Superior temporal gyrus (tissue), 1 donor: ENCODE data around the gene SLC44A2.
A peak's percentile ranks its signal among the peaks of the same experiment; 100 is the strongest.

Experiments
- DNase-seq: peaks from one replicate; pipeline ENCODE4 v3.0.0-alpha.2; 2016; ENCODE audit errors: extremely low spot score

SLC44A2 gene

DNA sequence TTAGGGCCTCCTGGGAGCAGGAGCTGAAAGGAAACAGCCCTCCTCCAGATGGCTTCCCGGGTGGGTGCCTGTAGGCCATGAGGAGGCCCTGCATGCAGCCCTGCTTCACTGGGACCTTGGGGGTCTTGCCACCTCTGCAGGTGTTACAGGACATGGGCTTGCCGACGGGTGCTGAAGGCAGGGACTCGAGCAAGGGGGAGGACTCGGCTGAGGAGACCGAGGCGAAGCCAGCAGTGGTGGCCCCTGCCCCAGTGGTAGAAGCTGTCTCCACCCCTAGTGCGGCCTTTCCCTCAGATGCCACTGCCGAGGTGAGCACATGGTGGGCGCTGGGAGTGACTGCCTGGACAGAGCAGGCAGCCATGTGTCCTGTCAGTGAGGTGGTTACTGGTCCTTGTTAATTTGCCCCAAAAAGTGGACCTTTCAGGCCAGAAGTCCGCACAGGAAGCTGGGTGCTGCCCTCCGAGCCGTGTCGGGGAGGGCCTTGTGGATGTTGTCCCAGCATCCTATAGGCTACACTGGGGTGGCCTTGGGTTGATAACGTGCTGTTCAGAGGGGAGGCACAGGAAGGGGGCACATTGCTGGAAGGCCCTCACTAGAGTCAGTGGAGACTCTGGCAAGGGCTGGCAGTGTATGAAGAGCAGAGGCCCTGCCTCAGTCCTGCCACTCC is 57.2 kb downstream of the SLC44A2 start:
- no peak for DNase-seq

GRCh38 chr19:10683064-10683426 is 57.7 kb downstream of the SLC44A2 start:
- DNase-seq: no peak

DNA sequence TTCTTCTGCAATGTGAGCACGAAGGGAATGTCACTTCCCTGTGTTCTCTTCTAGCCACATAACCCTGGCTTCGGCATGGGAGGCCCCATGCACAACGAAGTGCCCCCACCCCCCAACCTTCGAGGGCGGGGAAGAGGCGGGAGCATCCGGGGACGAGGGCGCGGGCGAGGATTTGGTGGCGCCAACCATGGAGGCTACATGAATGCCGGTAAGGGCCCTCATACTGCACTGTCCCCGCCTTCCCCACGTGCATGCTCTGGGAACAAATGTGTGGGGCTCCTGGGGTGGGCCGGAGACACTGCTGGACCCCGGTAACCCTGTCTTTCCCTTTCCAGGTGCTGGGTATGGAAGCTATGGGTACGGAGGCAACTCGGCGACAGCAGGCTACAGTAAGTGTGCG is 58.2 kb downstream of the SLC44A2 start:
- no peak for DNase-seq

DNA sequence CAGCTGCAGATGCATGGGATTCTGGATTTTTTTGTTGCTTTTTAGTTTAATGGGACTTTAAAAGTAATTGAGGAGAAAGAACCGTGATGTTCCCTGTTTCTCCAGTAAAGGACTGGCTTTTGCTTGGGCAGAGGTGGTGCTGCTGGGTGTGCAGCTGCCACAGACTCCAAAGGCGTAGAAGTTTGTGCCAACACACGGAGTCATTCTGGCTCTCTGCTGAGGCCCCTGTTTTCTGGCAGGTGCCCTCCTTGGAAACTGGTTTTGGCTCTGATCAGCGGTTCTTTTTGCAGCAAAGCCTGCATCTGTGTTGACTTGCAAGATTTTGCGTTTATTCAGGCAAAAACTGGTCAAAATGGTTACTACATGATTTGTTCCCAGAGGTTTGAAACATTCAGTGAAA is 59.9 kb downstream of the SLC44A2 start:
- no peak for DNase-seq

DNA sequence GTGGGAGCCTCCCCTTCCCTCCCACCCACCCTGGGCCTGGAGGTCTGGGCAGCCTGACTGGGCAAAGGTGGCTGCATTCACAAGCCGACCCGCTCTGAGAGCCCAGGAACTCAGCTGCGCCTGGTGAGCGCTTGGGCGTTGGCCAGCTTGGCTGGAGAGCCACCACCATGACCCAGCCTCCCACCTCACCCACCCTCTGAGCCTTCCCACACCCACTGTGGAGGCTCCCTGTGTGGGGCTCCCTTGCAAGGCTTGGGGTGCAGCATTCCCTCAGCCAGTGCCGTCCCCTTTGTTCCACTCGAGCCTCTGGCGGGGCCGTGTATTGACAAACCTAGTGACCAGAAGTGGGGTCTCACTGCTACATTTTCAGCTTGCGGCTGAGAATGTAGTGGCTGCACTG is 60.8 kb downstream of the SLC44A2 start:
- DNase-seq: no peak

DNA sequence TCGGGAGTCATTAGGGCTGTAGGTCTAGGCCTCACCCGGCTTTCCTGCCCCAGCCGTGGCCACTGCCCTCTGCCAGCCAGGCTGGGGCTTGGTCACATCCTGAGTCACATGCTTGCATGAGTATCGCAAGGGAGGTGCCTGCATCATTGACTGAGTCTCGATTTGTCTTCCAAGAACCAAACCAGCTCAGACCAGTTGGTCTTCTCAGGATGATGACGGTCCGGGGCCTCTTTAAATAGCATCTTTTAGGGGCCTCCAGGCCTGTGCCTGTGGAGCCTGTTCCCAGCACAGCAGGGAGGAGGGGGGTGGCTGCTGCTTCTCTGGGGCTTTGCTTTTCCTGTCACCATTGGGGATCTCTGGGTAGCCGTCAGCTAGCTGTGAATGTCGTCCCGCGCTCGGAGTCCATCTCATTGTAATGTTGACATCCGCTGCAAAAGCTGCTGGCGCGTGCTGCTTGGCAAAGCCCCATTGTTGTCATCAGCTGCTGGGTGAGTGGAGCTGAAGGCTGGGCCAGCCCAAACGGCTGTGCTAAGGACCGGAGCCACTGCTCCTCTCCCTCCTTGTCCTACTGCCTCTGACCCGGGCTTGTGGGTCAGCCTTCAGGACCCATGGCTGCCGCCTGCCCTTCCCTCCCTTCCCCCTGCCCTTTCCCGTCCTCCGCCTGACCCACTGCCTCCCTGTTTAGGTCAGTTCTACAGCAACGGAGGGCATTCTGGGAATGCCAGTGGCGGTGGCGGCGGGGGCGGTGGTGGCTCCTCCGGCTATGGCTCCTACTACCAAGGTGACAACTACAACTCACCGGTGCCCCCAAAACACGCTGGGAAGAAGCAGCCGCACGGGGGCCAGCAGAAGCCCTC is 61.5 kb downstream of the SLC44A2 start:
- peak; percentile 85 for DNase-seq

DNA sequence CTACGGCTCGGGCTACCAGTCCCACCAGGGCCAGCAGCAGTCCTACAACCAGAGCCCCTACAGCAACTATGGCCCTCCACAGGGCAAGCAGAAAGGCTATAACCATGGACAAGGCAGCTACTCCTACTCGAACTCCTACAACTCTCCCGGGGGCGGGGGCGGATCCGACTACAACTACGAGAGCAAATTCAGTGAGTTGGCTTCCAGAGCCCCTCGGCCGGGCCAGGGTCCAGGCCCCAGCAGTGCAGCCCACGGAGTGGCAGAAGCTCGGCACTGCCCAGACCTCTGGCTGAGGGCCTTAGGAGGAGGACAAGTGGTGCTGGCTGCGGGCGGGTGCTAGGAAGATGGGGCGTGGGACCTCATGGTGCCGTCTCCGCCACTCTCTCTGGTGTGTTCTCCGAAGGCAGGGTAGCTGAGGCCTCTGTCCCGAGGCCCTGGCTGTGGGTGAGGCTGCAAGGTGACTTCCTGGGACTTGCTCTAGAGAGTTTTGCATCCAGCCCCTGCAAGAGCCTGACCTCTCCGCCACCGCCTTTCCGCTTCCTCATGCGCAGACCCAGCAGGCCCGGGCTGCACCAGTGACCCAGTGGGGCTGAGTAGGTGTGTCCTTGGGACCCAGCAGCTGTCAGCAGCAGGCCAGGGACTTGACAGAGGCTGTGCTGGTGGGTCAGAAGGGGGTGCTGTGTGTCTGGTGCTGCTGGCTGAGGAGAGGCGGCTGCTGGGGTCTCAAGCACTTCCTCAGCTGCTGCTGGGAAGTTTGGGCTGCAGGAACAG is 62.4 kb downstream of the SLC44A2 start:
- DNase-seq: no peak

DNA sequence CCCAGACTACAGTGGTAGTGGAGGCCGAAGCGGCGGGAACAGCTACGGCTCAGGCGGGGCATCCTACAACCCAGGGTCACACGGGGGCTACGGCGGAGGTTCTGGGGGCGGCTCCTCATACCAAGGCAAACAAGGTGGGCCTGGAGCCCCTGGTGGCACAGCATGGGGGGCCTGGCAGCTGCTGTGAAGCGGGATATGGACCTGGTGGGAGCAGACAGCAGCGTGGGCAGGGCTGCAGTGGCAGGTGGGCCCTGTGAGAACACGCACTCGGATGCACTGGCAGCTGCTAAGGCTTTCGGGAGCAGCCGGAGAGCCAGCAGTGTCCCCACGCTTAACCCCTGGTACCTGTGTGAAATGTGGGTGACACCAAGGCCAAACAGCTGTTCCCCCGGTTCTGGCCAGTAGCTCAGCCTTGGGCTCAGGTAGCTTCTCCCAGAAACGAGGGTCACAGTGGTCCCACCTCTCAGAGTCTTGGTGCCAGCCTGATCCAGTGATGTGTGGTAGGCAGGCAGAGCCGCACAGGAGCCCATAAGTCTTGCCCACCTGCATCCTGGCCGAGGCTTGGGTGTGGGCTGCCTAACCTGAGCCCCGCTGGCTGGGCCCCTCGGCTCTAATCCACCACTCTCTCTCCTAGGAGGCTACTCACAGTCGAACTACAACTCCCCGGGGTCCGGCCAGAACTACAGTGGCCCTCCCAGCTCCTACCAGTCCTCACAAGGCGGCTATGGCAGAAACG is 63.4 kb downstream of the SLC44A2 start:
- DNase-seq: no peak

GRCh38 chr19:10690341-10690781 is 65.0 kb downstream of the SLC44A2 start:
- no peak for DNase-seq

- no peak for DNase-seq
These were observed 66.0 kb downstream of the SLC44A2 start for GRCh38 chr19:10691178-10691881.

DNA sequence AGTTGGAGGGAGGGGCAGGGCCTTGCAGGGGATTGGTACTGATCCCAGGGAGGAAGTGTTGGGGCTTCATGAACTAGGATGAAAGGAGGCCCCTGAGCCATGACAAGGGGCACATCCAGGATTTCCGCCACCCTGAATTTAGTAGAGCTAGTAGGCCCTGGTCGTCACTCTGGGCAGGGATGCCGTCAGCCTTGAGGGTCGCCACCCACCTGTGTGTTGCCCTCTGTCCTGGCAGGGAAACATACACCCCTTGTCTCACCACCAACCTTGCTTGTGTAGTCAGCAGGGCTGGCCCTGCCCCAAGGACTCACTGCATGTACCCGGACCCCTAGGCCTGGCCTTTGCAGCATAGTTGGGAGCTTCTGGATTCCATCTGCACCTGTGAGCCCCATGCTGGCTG is 66.5 kb downstream of the SLC44A2 start:
- DNase-seq: no peak

DNA sequence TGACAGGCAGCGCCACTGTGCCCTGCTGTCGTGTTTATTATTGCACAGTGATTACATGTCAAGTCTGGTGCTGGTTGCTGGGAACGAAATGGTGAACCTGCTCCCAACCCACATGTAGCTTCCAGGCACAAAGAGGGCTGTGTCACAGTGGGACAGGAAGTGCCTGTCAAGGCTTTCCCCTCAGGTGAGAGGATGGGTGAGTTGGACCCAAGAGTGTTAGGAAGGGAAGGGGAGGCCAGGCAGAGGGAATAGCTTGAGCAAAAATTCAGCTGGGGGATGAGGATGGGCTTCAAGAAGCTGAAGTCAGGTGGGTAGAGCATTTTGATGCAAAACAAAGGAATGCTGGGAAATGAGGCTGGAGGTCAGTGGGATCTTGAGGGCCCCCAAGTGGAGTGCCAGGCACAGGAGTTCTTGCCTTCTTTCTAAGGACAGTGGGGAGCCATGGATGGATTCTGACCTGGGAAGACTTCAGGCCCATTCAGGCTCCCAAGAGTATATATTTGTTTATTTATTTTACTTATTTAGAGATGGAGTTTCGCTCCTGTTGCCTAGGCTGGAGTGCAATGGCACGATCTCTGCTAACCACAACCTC is 67.4 kb downstream of the SLC44A2 start:
- DNase-seq: no peak
